Activated naive CD8-positive, alpha-beta T cell treated with anti-CD3 and anti-CD28 coated beads, Interleukin-2, amount 50 U/mL, for 16 hours (primary cell): ENCODE results near the gene SPATA33.

Experiments used
- DNase-seq: peaks from one replicate; pipeline ENCODE4 v3.0.0-alpha.2; 2020; ENCODE audit warnings: low read depth, low spot score

Gene SPATA33

DNA sequence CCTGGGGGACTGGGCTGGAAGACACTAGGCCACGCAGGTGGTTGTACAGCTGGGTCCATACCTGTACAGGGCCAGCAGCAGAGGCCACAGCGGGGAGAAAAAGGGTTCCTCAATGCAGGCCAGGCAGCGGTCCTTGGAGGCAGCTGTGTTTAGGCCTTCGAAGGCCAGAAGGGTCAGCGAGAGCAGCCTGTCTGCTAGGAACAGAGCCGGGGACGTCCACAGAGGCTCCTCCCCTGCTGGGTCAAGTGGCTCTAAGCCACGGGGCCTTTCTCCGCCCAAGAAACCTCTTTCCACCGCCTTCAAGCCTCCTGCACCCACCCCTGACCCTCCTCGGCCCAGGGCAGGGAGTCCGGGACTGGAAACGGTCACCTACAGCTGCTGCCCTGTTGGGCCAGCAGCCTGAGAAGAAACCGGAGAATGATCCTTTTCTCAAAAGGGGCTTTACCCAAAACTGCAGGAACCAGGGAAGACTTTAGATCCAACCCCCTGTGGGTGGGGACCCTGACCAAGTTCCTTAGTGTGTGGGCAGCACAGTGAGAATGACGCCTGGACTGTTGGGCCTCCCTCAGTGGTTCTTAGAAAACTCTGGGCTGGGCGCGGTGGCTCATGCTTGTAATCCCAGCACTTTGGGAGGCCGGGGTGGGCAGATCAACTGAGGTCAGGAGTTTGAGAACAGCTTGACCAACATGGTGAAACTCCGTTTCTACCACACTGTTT lies 52.2 kb downstream of the SPATA33 start:
- no peak for DNase-seq

DNA sequence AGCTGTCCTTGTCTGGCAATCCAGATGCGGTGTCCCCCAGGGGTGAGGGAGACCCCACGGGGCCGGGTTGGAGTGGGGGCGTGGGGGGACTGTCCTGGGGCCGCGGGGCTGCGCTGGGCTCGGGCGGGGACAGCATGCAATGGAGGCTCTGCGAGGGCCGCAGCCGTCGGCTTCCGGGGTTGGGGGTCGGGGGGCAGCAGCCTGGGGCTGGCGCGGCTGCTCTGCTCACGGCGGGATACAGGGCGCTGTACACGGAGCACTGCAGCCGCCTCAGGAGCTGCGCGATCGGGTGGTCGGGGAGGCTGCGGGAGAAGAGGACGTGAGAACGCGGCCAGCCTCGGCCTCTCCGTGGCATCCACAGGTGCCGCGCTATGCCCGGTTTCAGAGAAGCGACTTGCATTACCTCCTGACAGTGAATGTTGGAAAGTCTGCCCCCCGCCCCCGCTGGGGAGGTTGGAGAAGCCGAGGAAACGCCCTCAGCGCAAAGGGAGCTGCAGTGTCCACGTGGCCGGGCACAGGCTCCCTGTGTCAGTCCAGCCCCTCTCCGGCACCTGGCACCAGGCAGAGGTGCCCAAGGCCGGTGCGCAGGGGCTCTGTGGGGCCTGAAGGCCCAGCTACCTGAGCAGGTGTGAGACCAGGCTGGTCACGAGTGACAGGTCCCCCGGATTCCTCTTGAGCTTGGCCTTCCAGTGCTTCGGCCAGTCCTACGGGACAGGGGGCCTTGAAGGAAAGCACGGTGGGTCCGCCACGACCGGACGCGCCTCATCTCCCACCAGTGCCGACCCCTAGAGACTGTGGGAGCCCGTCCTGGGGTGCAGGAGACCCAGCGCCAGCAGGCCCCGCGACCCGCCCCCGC lies 53.3 kb downstream of the SPATA33 start:
- DNase-seq: no peak

DNA sequence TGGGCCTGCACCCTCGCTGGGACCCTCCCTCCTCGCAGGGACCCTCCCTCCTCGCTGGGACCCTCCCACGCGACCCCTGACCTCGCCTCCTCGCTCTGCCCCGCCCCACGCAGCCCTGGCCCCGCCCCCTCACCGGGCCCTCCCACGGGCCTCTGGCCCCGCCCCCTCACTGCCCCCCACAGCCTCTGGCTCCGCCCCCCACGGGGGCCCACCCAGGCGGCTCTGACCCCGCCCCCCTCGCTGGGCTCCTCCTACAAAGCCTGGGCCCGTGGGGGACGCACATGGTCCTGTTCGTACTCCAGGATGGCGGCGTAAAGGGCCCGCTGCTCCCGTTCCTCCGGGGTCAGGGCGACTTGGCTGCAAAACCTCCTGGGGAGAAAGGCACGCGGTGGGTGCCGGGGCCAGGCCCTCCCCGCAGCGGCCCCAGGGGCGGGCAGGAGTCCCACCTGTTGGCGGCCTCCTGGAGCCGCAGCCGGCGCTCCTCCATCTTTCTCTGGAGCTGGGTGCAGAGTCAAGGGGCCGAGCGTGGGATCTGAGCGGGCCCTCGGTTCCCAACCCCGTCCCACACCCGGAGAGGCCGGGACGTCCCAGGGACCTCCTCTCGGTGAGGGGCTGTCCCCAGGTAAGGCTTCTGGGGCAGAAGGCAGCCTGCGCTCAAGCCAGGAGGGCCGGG lies 54.1 kb downstream of the SPATA33 start:
- peak; percentile 80 for DNase-seq

DNA sequence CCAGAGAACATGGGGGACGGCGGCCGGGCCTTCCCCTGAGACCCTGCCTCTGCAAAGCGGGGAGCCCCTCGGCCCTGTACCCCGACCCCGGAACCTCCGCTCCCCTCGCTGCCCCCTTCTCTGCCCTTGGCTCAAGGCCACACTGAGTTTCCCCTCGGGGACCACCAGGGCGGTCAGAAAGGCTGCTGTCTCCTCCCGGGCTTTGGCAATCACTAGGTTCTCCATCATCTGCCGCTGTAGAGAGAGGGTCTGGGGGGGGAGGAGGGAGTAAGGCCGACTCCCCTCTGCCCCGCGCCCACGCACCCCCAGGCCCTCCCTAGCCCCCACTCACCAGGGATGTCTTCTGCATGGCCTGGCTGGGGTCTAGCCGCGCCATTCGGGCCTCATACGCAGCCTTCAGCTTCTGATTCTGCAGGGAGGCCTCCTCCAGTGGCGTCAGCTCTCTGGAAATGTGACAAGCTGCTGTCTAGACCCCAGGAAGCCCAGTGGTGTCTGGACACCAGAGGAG lies 54.7 kb downstream of the SPATA33 start:
- DNase-seq: no peak

DNA sequence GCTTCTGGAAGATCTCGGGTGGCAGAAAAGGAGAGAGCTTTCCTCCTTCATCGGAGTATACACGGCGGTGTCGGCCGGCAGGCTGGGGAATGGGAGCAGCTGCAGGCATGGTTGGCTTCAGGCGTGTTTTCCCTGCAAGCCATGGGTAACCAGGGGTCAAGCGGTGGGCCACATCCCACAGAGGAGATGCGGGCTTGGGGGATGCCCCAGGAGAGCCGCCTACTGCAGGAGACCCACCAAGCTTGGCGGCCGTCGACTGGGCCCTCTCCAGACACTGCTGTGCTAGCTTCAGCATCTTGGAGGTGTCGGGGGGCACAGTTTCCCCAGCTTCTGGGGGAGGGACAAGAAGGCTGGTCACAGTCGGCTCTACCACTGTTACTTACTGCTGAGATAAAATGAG lies 58.9 kb downstream of the SPATA33 start:
- no peak for DNase-seq

DNA sequence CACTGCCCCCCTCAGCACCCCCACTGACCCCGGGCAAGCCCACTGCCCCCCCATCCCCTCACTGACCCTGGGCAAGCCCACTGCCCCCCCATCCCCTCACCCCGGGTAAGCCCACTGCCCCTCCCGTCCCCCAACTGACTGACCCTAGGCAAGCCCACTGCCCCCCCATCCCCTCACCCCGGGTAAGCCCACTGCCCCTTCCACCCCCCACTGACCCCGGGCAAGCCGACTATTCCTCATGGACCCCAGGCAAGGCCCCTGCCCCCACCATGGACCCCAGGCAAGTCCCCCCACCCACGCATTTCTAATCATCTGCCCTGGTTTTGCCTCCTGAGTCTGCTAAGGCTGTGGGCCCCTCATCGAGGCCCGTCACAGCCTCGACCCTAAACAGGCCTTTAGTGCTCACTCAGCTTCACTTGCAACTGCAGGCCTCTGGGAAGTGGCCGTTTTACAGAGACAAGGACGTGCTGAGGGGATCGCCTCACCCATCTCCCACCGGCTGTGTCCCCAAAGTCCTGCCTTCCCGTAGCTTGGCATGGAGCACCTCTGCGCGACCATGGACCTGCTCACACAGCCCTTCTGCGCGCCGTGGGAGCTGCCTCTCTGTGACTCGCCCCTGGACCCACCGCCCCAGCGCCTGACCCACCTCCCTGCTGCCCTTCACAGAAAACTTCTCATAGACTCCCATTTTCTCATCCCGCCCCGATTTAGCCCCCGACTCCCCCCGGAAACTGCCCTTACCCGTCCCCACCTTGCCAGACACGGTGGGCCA lies 59.5 kb downstream of the SPATA33 start:
- no peak for DNase-seq

DNA sequence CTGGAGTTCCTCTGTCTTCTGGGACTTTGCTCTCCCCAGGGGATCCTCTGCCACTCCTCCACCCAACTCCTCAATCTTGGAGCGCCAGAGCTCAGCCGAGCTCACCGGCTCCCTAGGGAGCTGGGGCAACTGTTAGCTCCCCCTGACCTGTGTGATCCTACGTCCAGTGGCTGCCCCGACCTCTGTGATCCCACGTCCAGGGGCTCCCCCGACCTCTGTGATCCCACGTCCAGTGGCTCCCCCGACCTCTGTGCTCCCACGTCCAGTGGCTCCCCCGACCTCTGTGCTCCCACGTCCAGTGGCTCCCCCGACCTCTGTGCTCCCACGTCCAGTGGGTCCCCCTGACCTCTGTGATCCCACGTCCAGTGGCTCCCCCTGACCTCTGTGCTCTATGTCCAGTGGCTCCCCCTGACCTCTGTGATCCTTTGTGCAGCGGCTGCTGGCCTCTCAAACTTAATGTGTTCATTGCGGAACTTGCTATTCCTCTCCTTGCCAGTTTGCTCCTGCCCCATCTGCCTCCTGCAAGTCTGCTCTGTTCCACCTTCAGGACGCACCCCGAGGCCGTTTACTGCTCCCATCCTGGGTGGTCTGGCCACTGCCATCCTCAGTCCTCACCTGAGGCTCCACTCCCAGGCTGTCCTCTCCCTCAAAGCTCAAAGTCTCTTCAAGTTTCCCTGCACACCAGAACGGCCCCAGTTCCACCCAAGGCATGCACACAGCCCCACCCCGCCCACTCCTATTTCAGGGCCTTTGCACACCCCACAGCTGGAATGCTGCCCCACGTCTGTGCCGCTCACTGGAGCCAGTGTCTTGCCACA lies 60.3 kb downstream of the SPATA33 start:
- no peak for DNase-seq
